ENCODE measurements around the gene PRSS36. TPM values are rescaled to one million over a fixed set of nuclear protein-coding genes. Genes with fewer than 3 reads are reported as not detected.
"Not testable (repeated sequence)": the region's sequence is repeated elsewhere in the genome, so short reads cannot be mapped to it uniquely, and the experiment has no call there.

The PRSS36 gene
- total RNA-seq, 1 experiment from 2014 or later: 0.40 TPM

- DNase-seq (ENCODE audit: low read depth): peak; percentile 71
Observed at GRCh38 chr16:31105677-31106213, 44.1 kb downstream of the PRSS36 start.

- not testable (repeated sequence) for DNase-seq (ENCODE audit: low read depth)
Observed at GRCh38 chr16:31100876-31101641, 48.8 kb downstream of the PRSS36 start.

- DNase-seq (ENCODE audit: low read depth): peak; percentile 61
Observed at GRCh38 chr16:31099860-31100638, 49.8 kb downstream of the PRSS36 start.

- DNase-seq (ENCODE audit: low read depth): peak; percentile 98
Observed at GRCh38 chr16:31094424-31095120, 55.3 kb downstream of the PRSS36 start, which contains the start of gene VKORC1. VKORC1 (minus strand) TSS chr16:31094797; CDS start chr16:31094729, 68 bp downstream.

- DNase-seq (ENCODE audit: low read depth): no peak
Observed at GRCh38 chr16:31094088-31094423, 55.8 kb downstream of the PRSS36 start.

- peak; percentile 82 for DNase-seq (ENCODE audit: low read depth)
Observed at GRCh38 chr16:31093132-31093703, 56.6 kb downstream of the PRSS36 start.

- peak; percentile 60 for DNase-seq (ENCODE audit: low read depth)
Observed at GRCh38 chr16:31092330-31092729, 57.5 kb downstream of the PRSS36 start.

- DNase-seq (ENCODE audit: low read depth): no peak
Observed at GRCh38 chr16:31090540-31090939, 59.3 kb downstream of the PRSS36 start.

- DNase-seq (ENCODE audit: low read depth): no peak
Observed at GRCh38 chr16:31089199-31089598, 60.7 kb downstream of the PRSS36 start.

Other genes with a start within 250 kb of the PRSS36 start
- gene FBXL19, start 226.5 kb downstream of the PRSS36 start, total RNA-seq (2014; rRNA removed): 28.6 and 33.2 TPM in 2 replicates
- gene ORAI3, start 201.0 kb downstream of the PRSS36 start, total RNA-seq (2014; rRNA removed): 62.5 and 73.6 TPM in 2 replicates
- 2.4 and 3.4 TPM in 2 replicates for gene SETD1A, start 192.3 kb downstream of the PRSS36 start, total RNA-seq (2014; rRNA removed)
- 133 and 143 TPM in 2 replicates for gene HSD3B7, start 164.9 kb downstream of the PRSS36 start, total RNA-seq (2014; rRNA removed)
- gene STX1B, start 139.4 kb downstream of the PRSS36 start, total RNA-seq (2014; rRNA removed): 1.7 and 4.1 TPM in 2 replicates
- gene STX4, start 116.5 kb downstream of the PRSS36 start, total RNA-seq (2014; rRNA removed): 51.4 and 52.9 TPM in 2 replicates
- gene ZNF668, start 75.8 kb downstream of the PRSS36 start, total RNA-seq (2014; rRNA removed): 96.0 and 115 TPM in 2 replicates
- gene ZNF646, start 75.6 kb downstream of the PRSS36 start, total RNA-seq (2014; rRNA removed): 28.5 and 33.0 TPM in 2 replicates
- gene PRSS53, start 61.1 kb downstream of the PRSS36 start, total RNA-seq (2014; rRNA removed): 9.2 and 9.7 TPM in 2 replicates
- 390 and 435 TPM in 2 replicates for gene VKORC1, start 55.3 kb downstream of the PRSS36 start, total RNA-seq (2014; rRNA removed)
- 199 and 204 TPM in 2 replicates for gene BCKDK, start 41.7 kb downstream of the PRSS36 start, total RNA-seq (2014; rRNA removed)
- 30.5 and 30.7 TPM in 2 replicates for gene KAT8, start 32.4 kb downstream of the PRSS36 start, total RNA-seq (2014; rRNA removed)
- not detected in 2 replicates for gene PRSS8, start 14.3 kb downstream of the PRSS36 start, total RNA-seq (2014; rRNA removed)
- 42.3 and 58.2 TPM in 2 replicates for gene FUS, start 30.1 kb upstream of the PRSS36 start, total RNA-seq (2014; rRNA removed)
- gene PYCARD, start 52.7 kb upstream of the PRSS36 start, total RNA-seq (2014; rRNA removed): 7.7 and 10.8 TPM in 2 replicates
- gene TRIM72, start 64.1 kb upstream of the PRSS36 start, total RNA-seq (2014; rRNA removed): 52.4 and 56.5 TPM in 2 replicates
- gene PYDC1, start 67.1 kb upstream of the PRSS36 start, total RNA-seq (2014; rRNA removed): not detected in 2 replicates
- 0.11 TPM in 1 of 2 replicates, not detected in the other for gene ITGAM, start 109.9 kb upstream of the PRSS36 start, total RNA-seq (2014; rRNA removed)
- gene ITGAX, start 205.1 kb upstream of the PRSS36 start, total RNA-seq (2014; rRNA removed): not detected in 2 replicates
- gene ITGAD, start 243.3 kb upstream of the PRSS36 start, total RNA-seq (2014; rRNA removed): not detected in 2 replicates

Data from LHCN-M2 (cell line).